HG03460 (cell line): ENCODE results near the gene ALLC.

Experiments used
- ATAC-seq: cut with Tn5 transposase; IDR thresholded peaks from one replicate; pipeline ENCODE4 v1.9.1; 2021; ENCODE audit not compliant: unreplicated experiment

The ALLC gene

GRCh38 chr2:3708576-3708975, 50.6 kb downstream of the ALLC start:
- ATAC-seq: no peak

- no peak for ATAC-seq
These were observed 51.2 kb downstream of the ALLC start for GRCh38 chr2:3709225-3709624.

- ATAC-seq: no peak
These were observed 54.4 kb downstream of the ALLC start for GRCh38 chr2:3712424-3712823.

GRCh38 chr2:3712831-3713503, 55.0 kb downstream of the ALLC start:
- ATAC-seq: no peak

- no peak for ATAC-seq
These were observed 60.7 kb downstream of the ALLC start for GRCh38 chr2:3718679-3719078.

- ATAC-seq: no peak
These were observed 67.0 kb downstream of the ALLC start for GRCh38 chr2:3725002-3725401.

GRCh38 chr2:3725458-3726250, 67.7 kb downstream of the ALLC start:
- no peak for ATAC-seq

GRCh38 chr2:3726511-3726910, 68.5 kb downstream of the ALLC start:
- no peak for ATAC-seq

- ATAC-seq: no peak
These were observed 69.5 kb downstream of the ALLC start for GRCh38 chr2:3727397-3728045.

GRCh38 chr2:3728104-3729054, 70.4 kb downstream of the ALLC start:
- ATAC-seq: no peak

- ATAC-seq: no peak
These were observed 71.1 kb downstream of the ALLC start for GRCh38 chr2:3729055-3729448.

- ATAC-seq: no peak
These were observed 71.8 kb downstream of the ALLC start for GRCh38 chr2:3729786-3730185.

GRCh38 chr2:3730646-3731045, 72.6 kb downstream of the ALLC start:
- ATAC-seq: no peak

- ATAC-seq: no peak
These were observed 73.8 kb downstream of the ALLC start for GRCh38 chr2:3731829-3732228.

- ATAC-seq: no peak
These were observed 78.1 kb downstream of the ALLC start for GRCh38 chr2:3736112-3736511.

- no peak for ATAC-seq
These were observed 79.1 kb downstream of the ALLC start for GRCh38 chr2:3737128-3737527.

- no peak for ATAC-seq
These were observed 80.5 kb downstream of the ALLC start for GRCh38 chr2:3738454-3738853.

GRCh38 chr2:3739313-3739712, 81.3 kb downstream of the ALLC start:
- ATAC-seq: no peak

GRCh38 chr2:3741396-3741795, 83.4 kb downstream of the ALLC start:
- no peak for ATAC-seq

GRCh38 chr2:3741867-3742602, 84.0 kb downstream of the ALLC start:
- ATAC-seq: no peak
